ENCODE data around the gene CNTN5. TPM values are rescaled to one million over a fixed set of nuclear protein-coding genes. Genes with fewer than 3 reads are reported as not detected.
"Not testable (repeated sequence)": the region's sequence is repeated elsewhere in the genome, so short reads cannot be mapped to it uniquely, and the experiment has no call there.

Gene CNTN5
- total and polyA plus RNA-seq, 2 experiments from 2014 or later = not detected

DNA sequence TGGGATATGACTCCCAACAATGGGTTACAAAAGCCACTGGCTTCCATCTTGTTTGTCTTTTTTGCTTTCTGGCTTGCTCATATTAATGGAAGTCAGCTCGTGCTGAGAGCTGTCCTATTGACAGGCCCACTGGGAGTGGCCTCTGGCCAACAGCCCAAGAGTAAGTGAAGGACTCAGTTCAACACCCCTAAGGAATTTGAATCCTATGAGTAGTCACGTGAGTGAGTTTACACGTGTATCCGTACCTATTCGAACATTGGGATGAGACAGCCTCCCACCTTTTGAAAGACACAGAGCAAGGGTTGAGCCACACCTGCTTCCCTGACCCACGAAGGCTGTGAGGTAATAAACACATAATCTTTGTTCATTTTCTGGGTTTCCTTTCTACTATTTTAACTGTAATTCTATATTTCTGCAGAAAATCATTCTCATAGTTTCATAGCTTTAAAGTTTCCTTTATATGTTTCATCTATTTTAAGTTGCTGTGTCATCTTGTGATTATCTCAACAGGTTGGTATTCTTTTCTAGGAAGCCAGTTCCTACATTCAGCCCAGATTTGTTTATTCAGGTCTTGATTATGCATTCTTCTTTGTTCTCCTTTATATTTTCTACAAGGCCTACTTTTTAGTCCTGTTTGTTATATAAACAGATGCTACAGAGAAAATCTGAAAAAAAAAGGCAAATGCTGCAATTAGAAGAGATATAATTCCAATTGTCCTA lies 802.3 kb downstream of the CNTN5 start:
- Histone ChIP-seq H3K9ac (no peak overlapping the region), H3K4me3 (no peak overlapping the region), H3K36me3 (ENCODE audit: low read depth) (no peaks in the 10 kb centered on the region), H3K27me3 (replicated peaks; ENCODE audit: insufficient read depth) (no peaks in the 10 kb centered on the region), H4K20me1 (ENCODE audit: insufficient read depth) (no peaks in the 10 kb centered on the region), H2AFZ (no peak overlapping the region), H3K4me2 (ENCODE audit: unreplicated experiment) (no peak overlapping the region), H3F3A (ENCODE audit: insufficient read depth) (no peaks in the 10 kb centered on the region), H3K9me3 (ENCODE audit: low read depth) (peaks cover 4% of the 10 kb centered on the region), H3K79me2 (ENCODE audit: insufficient read depth) (no peaks in the 10 kb centered on the region), H3K9me2 (ENCODE audit: insufficient read depth) (0 out of 2 replicates have a peak, but pooled peaks cover 3% of the 10 kb centered on the region), H3K27ac (no peak overlapping the region), H3K4me1 (ENCODE audit: insufficient read depth) (no peaks in the 10 kb centered on the region)
- in situ Hi-C loops (cut with MboI) = no loop called here
- no peak for TF ChIP-seq EZH2phosphoT487 (IDR thresholded peaks at IDR 0.05; ENCODE audit: insufficient read depth, low read depth)
- no peak for TF ChIP-seq EZH2 (IDR thresholded peaks at IDR 0.05; ENCODE audit: insufficient read depth, poor library complexity, severe bottlenecking)
- 27 to 29% methylated on average over 6 of the region's 6 CpGs for WGBS, 2 experiments (ENCODE audit: low coverage in 1 of 2, low lambda C conversion rate in 2 of 2, missing lambda C conversion rate in 2 of 2)
- no peak for DNase-seq

DNA sequence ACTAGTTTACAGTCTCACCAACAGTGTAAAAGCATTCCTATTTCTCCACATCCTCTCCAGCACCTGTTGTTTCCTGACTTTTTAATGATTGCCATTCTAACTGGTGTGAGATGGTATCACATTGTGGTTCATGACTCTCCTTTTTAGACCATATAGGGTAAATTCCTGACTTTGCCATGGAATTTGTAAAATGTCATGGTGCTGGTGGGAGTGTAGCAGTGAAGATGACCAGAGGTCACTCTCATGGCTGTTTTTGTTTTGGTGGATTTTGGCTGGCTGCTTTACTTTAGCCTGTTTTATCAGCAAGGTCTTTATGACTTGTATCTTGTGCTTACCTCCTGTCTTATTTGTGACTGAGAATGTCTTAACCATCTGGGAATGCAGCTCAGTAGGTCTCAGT lies 816.0 kb downstream of the CNTN5 start:
- H3K4me2 ChIP-seq (ENCODE audit: unreplicated experiment); H3K27ac ChIP-seq; H3K9ac ChIP-seq; H3K9me3 ChIP-seq (ENCODE audit: low read depth); H3F3A ChIP-seq (ENCODE audit: insufficient read depth); H3K36me3 ChIP-seq (ENCODE audit: low read depth); H3K4me1 ChIP-seq (ENCODE audit: insufficient read depth); H2AFZ ChIP-seq; H3K9me2 ChIP-seq (ENCODE audit: insufficient read depth); in situ Hi-C loops (cut with MboI); H4K20me1 ChIP-seq (ENCODE audit: insufficient read depth); DNase-seq; H3K4me3 ChIP-seq; H3K27me3 ChIP-seq (replicated peaks; ENCODE audit: insufficient read depth); H3K79me2 ChIP-seq (ENCODE audit: insufficient read depth): not testable (repeated sequence)

DNA sequence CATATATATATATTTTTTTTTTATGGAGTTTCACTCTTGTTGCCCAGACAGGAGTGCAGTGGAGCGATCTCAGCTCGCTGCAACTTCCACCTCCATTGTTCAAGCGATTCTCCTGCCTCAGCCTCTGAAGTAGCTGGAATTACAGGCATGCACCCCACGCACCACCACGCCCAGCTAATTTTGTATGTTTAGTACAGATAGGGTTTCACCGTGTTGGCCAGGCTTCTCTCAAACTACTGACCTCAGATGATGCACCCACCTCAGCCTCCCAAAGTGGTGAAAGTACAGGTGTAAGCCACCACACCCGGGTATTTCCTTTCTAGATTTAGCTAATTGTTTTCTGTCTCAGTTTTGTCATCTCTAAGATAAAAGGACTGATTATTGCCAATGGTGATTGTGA lies 821.1 kb downstream of the CNTN5 start:
- no peak for TF ChIP-seq EZH2 (IDR thresholded peaks at IDR 0.05; ENCODE audit: insufficient read depth, poor library complexity, severe bottlenecking)
- TF ChIP-seq EZH2phosphoT487 (IDR thresholded peaks at IDR 0.05; ENCODE audit: insufficient read depth, low read depth) = no peak
- Histone ChIP-seq H3F3A (ENCODE audit: insufficient read depth) (no peaks in the 10 kb centered on the region), H3K9me2 (ENCODE audit: insufficient read depth) (no peaks in the 10 kb centered on the region), H4K20me1 (ENCODE audit: insufficient read depth) (no peaks in the 10 kb centered on the region), H3K4me1 (ENCODE audit: insufficient read depth) (no peaks in the 10 kb centered on the region), H3K27ac (no peak overlapping the region), H2AFZ (no peak overlapping the region), H3K4me3 (no peak overlapping the region), H3K36me3 (ENCODE audit: low read depth) (no peaks in the 10 kb centered on the region), H3K9ac (no peak overlapping the region), H3K27me3 (replicated peaks; ENCODE audit: insufficient read depth) (no peaks in the 10 kb centered on the region), H3K9me3 (ENCODE audit: low read depth) (no peaks in the 10 kb centered on the region), H3K4me2 (ENCODE audit: unreplicated experiment) (no peak overlapping the region), H3K79me2 (ENCODE audit: insufficient read depth) (no peaks in the 10 kb centered on the region)
- 18 to 24% methylated on average over 7 of the region's 7 CpGs for WGBS, 2 experiments (ENCODE audit: low coverage in 1 of 2, low lambda C conversion rate in 2 of 2, missing lambda C conversion rate in 2 of 2)
- no peak for DNase-seq
- in situ Hi-C loops (cut with MboI) = no loop called here

DNA sequence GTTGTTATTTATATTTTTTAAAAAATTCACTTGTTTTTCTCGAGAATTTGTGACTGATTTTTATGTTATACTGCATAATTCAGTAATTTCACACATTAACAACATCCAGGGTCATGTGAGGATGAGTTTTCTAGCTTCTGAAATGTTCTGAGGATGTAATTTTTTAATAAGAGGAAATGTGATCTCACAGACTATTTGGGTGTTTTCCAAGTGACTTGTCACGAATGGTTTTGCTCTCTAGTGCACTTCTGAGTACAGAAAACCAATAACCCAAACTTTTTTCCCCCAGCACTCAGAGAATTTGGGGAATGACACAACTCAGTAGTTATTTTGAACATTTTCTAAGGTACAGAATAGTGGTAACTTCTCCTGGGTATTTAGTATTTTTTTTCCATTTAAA lies 845.2 kb downstream of the CNTN5 start:
- H3K4me1 ChIP-seq (ENCODE audit: insufficient read depth) = no peaks in the 10 kb centered on the region
- no peaks in the 10 kb centered on the region for H3K36me3 ChIP-seq (ENCODE audit: low read depth)
- H4K20me1 ChIP-seq (ENCODE audit: insufficient read depth) = no peaks in the 10 kb centered on the region
- no peak overlapping the region for H3K4me3 ChIP-seq
- TF ChIP-seq EZH2phosphoT487 (IDR thresholded peaks at IDR 0.05; ENCODE audit: insufficient read depth, low read depth) (no peak), EZH2 (IDR thresholded peaks at IDR 0.05; ENCODE audit: insufficient read depth, poor library complexity, severe bottlenecking) (no peak)
- H3K27ac ChIP-seq = no peak overlapping the region
- no peaks in the 10 kb centered on the region for H3F3A ChIP-seq (ENCODE audit: insufficient read depth)
- in situ Hi-C loops (cut with MboI) = no loop called here
- 2 to 5% methylated on average over 2 of the region's 2 CpGs for WGBS, 2 experiments (ENCODE audit: low coverage in 1 of 2, low lambda C conversion rate in 2 of 2, missing lambda C conversion rate in 2 of 2)
- no peaks in the 10 kb centered on the region for H3K27me3 ChIP-seq (replicated peaks; ENCODE audit: insufficient read depth)
- no peak overlapping the region for H3K9ac ChIP-seq
- no peak overlapping the region for H3K4me2 ChIP-seq (ENCODE audit: unreplicated experiment)
- H3K9me3 ChIP-seq (ENCODE audit: low read depth) = no peaks in the 10 kb centered on the region
- no peak overlapping the region for H2AFZ ChIP-seq
- DNase-seq = no peak
- H3K79me2 ChIP-seq (ENCODE audit: insufficient read depth) = no peaks in the 10 kb centered on the region
- no peaks in the 10 kb centered on the region for H3K9me2 ChIP-seq (ENCODE audit: insufficient read depth)

DNA sequence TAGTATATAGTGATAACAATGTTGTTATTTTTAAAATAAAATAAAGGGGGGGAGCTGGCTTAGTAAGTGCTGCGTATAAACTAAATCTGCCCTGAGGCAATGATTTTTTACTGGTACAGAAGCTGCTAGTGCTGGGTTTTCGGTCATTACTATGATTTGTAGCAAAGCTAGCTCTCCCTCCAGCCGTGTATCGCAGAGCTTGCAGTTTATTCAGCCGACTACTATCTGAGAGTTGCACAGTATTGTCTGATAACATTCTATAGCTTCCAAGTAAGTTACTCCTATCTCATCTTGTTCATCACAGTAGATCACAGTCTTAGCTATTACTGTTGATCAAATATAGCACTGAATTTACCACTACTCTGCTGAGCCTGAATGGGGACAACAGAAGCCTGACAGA lies 860.9 kb downstream of the CNTN5 start:
- Histone ChIP-seq H3K79me2 (ENCODE audit: insufficient read depth) (no peaks in the 10 kb centered on the region), H4K20me1 (ENCODE audit: insufficient read depth) (no peaks in the 10 kb centered on the region), H3K27ac (no peak overlapping the region), H3K9ac (no peak overlapping the region), H3K4me2 (ENCODE audit: unreplicated experiment) (no peak overlapping the region), H3K36me3 (ENCODE audit: low read depth) (no peaks in the 10 kb centered on the region), H3K9me2 (ENCODE audit: insufficient read depth) (no peaks in the 10 kb centered on the region), H3K27me3 (replicated peaks; ENCODE audit: insufficient read depth) (no peaks in the 10 kb centered on the region), H3F3A (ENCODE audit: insufficient read depth) (no peaks in the 10 kb centered on the region), H3K4me1 (ENCODE audit: insufficient read depth) (no peaks in the 10 kb centered on the region), H3K4me3 (no peak overlapping the region), H3K9me3 (ENCODE audit: low read depth) (no peaks in the 10 kb centered on the region), H2AFZ (no peak overlapping the region)
- in situ Hi-C loops (cut with MboI) = no loop called here
- WGBS, 2 experiments (ENCODE audit: low coverage in 1 of 2, low lambda C conversion rate in 2 of 2, missing lambda C conversion rate in 2 of 2) = 9 to 11% methylated on average over 5 of the region's 5 CpGs
- TF ChIP-seq EZH2phosphoT487 (IDR thresholded peaks at IDR 0.05; ENCODE audit: insufficient read depth, low read depth) (no peak), EZH2 (IDR thresholded peaks at IDR 0.05; ENCODE audit: insufficient read depth, poor library complexity, severe bottlenecking) (no peak)
- DNase-seq = no peak

Measured in GM23248 (cell line).